HG03039 (cell line): ENCODE results near the gene SH2D6.
"Not testable (repeated sequence)": the region's sequence is repeated elsewhere in the genome, so short reads cannot be mapped to it uniquely, and the experiment has no call there.

ENCODE experiments used
- ATAC-seq: cut with Tn5 transposase; IDR thresholded peaks from one replicate; pipeline ENCODE4 v1.9.1; 2021; ENCODE audit warnings: mild to moderate bottlenecking, moderate library complexity; ENCODE audit not compliant: unreplicated experiment

Gene SH2D6

DNA sequence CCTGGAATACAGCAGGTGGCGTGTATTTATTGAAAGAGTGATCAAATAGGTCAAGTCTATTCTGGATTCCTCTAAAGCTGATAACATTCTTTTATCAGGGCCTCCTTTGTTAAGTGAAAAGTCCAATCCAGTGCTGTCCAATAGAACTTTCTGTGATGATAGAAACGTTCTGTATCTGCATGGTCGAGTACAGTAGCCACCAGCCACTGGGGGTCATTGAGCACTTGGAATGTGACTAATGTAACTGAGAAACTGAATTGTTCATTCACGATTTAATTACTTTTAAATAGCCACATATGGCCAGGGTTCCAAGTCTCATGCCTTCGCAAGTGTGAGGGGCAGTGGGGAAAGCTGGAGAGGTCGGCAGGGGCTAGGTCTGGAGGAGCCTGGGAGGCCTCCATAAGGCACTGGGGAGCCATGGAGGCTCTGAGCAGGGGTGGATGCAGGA is 20.5 kb downstream of the SH2D6 start:
- no peak for ATAC-seq

DNA sequence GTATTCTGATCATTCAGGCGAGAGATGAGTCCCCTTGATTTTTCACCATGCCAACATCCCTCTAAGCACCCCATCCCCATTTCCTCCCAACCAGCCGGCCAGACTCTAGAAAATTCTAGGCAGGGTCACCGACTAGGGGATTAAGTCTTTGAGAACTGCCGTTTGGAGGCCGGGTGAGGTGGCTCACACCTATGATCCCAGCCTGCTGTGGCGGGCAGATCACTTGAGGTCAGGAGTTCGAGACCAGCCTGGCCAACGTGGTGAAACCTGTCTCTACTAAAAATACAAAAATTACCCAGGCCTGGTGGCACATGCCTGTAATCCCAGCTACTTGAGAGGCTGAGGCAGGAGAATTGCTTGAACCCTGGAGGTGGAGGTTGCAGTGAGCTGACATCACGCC is 21.1 kb downstream of the SH2D6 start:
- ATAC-seq, result not testable (repeated sequence)

DNA sequence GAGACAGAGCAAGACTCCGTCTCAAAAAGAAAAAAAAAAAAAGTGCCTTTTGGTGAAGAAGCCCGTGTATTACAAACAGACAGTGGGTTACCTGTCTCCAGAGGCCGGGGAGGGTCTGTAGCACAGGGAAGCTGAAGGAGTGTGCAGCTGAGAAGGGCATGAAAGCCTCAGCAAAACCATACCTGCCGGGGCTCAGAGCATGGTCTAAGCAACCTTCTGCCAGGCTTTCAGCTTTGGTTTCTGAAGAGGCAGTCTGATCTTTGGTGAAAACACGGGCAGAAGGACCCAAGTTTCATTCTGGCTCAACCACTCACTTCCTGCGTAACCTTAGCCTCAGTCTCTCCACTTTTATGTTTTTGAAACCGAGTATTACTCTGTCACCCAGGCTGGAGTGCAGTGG is 21.5 kb downstream of the SH2D6 start:
- ATAC-seq, result no peak

DNA sequence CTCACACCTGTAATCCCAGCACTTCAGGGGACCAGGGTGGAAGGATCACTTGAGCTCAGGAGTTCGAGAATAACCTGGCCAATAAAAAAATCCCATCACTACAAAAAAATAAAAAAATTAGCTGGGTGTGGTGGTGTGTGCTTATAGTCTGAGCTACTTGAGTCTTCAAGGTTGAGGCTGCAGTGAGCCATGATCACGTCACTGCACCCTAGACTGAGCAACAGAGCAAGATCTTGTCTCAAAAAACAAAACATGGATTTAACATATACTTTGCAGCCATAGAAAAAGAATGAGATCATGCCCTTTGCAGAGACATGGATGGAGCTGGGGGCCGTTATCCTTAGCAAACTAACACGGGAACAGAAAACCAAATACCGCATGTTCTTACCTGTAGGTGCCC is 22.2 kb downstream of the SH2D6 start:
- ATAC-seq, result no peak

DNA sequence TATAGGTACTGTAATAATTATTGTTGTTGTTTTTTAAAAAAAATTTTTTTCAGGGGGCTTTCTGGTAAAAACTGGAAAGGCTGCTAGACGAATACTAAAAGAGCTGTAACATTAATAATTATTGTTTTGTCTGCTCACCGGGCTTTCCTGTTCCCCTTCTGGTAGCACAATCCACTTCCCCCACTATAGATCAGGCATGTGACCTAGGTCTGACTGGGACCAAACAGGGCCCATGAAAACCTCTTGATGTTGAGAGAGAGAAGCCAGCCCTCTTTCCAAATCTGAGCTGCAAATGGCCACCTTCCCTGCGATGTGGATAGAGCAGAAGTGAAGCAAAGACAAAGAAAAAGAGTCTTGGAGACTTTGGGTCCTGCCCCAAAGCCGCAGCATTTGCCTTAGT is 23.4 kb downstream of the SH2D6 start:
- no peak for ATAC-seq

DNA sequence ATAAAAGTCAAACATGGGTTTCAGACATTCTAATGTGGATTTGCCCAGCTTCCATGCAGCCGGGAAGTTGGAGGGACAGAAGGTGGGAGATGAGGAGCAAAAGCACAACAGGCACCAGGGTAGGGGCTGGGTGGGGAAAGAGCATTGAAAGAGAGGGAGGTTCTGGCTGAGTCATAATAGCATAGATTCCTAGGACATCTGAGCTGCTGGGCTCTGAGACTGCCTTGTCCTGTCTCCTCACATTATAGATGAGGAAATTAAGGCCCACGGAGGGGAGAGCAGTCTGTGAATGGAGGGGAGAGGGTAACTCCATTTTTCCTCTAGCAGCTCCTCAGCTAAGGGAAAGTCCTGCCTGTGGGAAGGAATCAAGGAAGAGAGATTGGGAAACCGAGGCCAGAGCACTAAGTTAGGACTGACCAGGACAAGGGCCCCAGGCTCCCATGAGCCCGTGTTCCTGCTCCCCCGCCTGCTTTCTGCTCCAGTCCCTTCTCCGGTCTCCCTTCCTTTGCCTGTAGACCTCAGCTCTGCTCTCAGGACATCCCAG is 26.2 kb downstream of the SH2D6 start:
- no peak for ATAC-seq

DNA sequence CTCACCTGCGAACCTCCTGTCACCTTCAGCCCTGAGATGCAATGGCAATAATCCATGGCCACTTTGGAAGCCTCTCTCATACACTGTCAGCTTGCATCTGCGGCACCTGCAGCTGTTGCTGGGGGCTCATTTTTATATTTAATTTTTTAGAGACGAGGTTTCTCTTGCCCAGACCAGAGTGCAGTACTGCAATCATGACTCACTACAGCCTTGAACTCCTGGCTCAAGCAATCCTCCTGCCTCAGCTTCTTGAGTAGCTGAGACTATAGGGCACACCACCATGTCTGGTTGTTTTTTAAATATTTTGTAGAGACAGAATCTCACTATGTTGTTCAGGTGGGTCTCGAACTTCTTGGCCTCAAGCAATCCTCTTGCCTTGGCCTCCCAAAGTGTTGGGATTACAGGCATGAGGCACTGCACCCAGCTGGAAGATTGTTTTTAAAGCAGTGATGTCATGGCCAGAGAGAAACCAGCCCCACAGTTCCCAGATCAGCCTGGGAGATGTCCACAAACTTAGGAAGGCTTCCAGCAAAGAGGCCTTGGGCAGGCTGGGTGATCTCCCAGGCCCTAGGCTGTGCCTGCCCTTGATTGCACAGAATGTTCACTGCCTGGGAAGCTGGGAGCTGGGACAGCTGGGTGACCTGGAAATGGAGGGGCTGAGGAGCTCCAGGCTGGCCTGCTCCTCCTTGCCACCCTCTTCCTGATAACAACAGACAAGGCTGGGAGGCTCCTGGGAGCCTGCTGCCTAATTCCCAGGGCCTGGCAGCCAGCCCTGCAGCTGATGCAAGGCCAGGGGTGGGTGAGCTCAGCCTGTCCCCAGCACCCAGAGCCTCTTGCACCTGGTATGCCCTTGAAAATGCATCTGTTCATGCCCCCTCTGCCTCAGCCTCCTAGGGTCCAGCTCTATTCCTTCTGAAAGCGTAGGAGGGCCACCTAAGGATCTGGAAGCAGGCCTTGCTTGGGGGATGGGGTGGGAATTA is 27.1 kb downstream of the SH2D6 start:
- ATAC-seq, result no peak

DNA sequence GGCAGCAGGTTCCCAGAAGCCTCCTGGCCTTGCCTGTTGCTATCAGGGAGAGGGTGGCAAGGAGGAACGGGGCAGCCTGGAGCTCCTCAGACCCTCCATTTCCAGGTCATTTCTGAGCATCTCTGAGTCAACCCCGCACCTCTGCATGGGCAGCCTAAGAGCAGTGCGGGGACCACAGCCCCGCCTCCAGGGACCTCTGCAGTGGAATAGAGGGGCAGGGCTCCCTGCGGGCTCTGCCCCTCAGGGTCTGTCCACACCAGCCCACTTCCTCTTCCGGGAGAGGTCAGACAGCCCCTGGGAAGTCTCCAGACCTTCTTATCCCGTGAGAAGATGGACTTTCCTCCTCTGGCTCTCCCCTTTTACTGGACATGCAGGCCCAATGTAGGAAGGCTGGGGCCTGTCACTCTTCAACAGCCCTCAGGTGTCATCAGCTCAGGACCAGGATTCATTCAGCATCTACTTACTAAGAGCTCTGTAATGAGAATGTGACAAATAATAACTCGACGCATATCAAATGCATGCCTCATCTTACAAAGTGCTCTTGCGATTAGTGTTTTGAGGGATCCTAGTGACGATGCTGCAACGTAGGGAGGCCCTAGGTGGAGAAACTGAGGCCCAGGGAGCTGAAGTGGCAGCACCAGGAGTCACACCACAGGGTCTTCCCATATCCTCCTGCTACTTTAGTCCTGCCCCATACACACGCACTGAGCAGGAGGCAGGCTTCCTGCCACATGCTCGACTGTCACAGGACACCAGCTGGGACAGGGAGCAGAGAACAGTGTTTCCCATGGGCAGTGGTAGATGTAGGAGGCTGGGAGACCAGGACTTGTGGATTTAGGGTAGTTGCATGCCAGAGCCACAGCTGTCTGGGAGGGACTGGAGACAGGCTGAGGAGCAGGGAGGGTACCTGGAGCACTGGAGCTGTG is 28.0 kb downstream of the SH2D6 start:
- ATAC-seq, result no peak

DNA sequence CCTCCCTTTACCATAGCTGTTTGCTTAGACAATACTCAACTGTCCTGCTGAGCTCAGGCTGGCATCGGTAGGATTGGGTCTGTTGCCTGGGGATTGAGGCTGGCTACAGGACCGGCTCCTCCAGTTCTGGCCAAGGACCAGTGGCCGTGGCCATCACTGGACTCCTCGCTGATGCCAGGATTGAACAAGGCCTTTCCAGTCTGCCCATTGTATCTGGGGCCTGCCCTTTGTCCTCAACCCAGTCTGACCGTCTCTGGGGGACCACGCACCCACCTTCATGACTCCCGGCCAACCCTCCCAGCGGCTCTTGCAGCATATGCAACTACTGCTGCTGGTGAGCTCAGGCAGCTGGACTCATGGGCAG is 28.7 kb downstream of the SH2D6 start:
- ATAC-seq, result no peak

DNA sequence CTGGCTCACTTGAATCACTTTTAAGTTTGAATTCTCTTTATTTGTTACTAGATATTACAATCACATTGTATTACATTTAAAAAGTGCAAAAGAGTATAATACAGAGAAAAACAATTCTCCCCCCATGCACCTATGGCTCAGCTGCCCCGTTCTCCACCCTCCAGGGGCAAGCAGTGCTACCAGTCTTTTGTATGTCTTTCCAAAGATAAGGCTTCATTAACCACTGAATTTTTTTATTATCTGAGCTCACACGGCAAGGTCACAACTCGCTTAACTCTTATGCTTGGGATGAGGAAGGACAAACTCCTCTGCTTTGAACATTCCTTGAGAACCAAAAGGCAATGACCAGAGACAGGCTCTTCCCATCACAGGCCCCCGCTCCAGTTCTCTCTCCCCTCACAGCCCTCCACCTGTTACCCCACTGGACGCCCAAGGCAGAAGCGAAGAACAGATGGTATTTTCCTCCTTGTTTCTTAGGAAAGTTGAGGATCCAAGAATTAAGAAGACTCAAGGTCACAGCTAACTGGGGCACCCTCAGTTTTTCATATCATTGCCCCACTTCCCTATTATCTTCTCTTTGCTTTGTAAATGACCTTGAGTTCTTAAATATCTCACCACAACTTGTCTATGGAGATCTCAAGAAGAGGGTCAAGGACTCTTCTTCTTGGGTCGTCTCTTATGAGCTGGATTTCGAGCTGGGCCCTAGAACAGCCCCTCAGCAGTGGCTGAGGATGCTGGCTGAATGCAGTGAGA is 30.1 kb downstream of the SH2D6 start:
- no peak for ATAC-seq

DNA sequence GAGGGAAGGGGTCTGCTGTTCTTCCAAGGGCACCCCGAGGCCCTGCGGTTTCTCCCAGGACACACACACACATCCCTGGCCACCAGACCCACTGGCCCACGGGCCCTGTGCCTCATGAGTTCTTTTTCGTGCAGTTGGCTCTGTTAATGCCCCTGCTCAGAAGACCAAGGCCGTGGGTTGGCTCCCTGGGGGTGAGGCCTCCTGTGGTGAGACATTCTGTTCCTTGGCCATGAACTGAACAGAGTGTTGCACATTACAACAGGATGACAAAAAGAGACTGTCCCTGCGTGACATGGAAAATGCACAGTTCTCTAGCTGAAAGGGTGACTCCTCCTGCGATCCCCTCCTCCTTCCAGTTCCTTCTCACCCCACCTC is 30.7 kb downstream of the SH2D6 start:
- ATAC-seq, result no peak

DNA sequence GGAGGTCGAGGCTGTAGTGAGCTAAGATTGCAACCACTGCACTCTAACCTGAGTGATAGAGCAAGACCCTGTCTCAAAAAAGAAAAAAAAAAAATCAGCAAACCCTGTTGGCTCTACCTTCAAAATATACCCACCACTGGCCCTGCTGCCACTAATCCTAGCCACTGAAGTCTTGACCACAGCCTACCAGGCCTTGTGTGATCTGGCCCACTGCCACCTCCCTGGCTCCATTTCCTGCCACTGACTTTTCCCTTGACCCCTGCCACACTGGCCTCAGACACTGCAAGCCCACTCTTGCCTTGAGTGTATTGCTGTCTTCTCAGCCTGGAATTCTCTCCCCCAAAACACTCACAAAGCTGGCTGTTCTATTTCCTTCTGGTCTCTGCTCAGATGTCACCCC is 33.7 kb downstream of the SH2D6 start:
- ATAC-seq, result no peak

DNA sequence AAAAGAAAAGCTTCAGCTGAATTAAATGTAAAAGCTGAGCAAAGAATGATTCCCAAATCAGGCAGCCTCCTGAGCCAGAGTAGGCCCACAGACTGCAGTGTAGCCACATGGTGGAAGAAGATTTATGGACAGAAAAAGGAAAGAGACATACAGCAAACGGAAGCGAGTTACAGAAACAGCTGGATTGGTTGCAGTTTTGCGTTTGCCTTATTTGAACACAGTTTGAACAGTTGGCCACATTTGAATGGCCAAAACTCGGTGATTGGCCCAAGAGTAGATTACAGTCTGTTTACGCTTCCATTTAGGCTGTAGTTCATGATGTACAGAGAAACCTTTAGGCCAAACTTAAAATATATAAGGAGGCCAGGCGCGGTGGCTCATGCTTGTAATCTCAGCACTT is 35.1 kb downstream of the SH2D6 start:
- ATAC-seq, result no peak

DNA sequence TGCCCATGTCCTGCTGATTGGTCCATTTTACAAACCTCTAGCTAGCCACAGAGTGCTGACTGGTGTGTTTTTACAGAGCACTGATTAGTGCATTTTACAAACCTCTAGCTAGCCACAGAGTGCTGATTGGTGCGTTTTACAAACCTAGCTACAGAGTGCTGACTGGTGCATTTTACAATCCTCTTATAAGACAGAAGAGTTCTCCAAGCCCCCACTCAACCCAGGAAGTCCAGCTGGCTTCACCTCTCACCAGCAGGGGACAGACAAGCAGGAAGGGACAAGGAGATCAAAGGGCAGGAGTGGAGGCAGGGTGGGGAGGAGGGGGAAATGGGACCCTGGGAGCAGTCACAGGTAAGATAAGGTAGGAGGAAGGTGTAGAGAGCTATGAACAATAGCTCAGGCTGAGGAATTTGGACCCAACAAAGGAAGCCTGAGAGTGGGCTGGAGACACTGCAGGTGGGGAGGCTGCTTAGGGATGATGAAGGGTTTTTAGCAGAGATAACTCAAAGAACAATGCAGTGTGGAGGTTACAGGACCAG is 37.1 kb downstream of the SH2D6 start:
- no peak for ATAC-seq

DNA sequence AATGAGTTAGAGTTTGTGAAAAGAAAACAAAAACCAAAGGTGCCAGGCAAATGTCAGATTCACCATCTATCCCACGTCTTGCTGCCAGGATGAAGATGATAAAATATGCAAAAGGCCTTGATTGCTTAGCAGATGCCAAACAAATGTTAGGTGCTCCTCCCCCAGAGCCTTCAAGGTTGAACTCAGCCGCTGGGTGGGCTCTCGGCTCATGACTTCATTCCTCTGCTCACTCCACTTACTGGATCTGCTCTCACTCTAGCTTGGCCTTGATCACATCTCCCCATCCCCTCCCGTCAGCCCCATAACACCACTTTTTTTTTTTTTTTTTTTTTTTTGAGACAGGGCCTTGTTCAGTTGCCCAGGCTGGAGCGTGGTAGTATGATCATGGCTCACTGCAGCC is 38.5 kb downstream of the SH2D6 start:
- ATAC-seq, result no peak

DNA sequence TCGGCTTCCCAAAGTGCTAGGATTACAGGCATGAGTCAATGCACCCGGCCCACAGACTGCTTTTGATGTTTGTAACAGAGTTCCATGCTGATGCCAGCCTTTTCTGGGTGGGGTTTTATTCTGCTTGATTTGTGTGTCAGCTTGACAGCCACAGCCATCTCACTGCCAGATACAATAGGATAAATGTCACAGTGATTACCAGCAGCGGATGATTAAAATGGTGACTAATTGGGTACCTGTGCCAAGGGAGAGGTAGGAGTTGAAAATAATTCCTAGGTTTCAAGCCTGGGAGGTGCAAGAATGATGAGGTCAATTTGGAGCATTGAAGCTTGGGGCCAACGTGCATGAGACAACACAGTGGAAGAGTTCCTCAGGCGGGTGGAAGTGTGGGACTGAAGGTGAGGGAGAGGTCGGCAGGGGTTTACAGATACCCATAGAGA is 39.4 kb downstream of the SH2D6 start:
- no peak for ATAC-seq

DNA sequence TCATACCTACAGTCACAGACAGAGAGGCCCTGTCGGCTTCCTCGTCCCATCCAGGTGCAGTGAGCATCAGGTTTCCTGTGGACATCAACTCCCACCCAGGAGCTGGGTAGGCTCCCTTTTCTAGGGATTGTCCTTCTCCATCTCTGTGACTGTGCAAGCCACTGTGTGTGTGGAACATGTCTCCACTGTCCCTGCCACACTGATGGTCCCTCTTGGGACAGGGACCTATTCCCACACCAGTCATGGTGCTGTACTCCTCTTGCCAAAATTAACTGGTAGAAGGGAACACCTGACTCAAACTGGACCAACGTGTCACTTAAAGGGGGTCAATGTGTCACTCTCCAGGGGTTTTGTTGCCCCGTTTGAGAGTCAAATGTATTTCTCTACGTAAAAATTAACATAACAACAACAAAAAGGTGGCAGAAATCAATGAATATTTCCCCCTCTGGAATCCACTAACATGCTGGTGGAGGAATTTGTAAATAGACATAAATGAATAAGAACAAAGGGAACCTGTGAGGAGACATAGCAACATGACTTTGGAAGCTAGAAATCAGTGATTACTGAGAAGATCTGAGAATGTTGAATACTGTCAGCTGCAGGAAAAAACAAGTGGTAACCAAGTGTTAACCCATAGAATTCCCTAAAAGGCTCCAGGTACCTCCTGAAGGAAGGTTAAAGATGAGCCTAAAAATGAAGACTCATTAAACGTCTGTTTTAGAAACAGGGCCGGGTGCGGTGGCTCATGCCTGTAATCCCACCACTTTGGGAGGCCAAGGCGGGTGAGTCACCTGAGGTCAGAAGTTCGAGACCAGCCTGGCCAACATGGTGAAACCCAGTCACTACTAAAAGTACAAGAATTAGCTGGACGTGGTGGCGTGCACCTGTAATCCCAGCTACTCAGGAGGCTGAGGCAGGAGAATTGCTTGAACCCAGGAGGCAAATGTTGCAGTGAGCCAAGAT is 40.4 kb downstream of the SH2D6 start:
- ATAC-seq, result no peak

DNA sequence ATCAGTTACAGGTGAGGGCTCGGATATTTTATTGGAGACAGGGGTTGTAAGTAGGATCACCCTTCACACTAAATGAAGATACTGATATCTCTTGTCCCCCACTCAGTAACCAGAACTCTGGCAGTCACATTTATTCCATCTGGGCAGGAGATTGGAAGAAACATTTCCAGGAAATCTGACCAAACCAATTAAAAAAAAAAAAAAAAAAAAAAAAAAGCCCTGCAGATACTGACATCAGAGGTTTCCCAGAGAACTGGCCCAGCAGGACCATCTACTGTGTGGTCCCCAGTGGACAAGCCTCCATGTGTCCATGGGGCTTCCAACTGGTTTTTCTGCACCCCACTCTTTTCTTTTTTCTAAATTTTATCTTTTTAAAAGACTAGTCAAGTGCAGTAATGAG is 41.3 kb downstream of the SH2D6 start:
- no peak for ATAC-seq

DNA sequence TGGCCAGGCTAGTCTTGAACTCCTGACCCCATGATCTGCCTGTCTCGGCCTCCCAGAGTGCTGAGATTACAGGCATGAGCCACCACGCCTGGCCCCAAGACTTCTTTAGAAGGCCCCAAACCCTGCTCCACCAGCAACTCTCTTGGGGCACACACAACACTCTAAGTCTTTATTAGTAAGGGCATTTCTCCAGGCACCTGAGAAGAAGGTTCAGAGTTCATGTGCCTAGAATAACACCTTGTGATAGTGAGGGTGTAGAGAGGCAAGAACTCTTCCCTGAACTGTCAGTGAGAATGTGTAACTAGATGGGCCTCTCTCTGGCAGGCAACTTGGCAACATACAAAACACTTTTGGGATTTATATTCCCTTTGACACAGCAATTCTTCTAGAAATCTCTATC is 43.8 kb downstream of the SH2D6 start:
- ATAC-seq, result no peak
